OCI-LY3 (cell line): Measurements from ENCODE around the gene RINL.

ENCODE experiments used
- H2AFZ ChIP-seq: fragments of 200-600, 300-600 bp; shearing (Covaris generic); 2 replicates; pipeline ENCODE4 v1.6.0; 2014; ENCODE audit warnings: antibody characterized with exemption, low read depth, low read length
- H3K27ac ChIP-seq: fragments of 200-600, 300-600 bp; sonication (generic); 2 replicates; pipeline ENCODE4 v1.5.1; 2014; ENCODE audit warnings: mild to moderate bottlenecking, low read length, moderate library complexity, mixed read lengths
- H3K27me3 ChIP-seq: fragments of 200-600, 300-600 bp; sonication (generic); 2 replicates; pipeline ENCODE4 v1.6.1; 2014; ENCODE audit warnings: low read depth, low read length, mixed read lengths
- H3K36me3 ChIP-seq: fragments of 200-600, 300-600 bp; sonication (generic); replicated peaks from 2 replicates; pipeline ENCODE3; 2014; ENCODE audit warnings: low read depth, low read length, mixed read lengths
- H3K4me1 ChIP-seq: fragments of 300-600, 200-600 bp; sonication (generic); 2 replicates; pipeline ENCODE4 v1.6.1; 2014; ENCODE audit warnings: low read length, mixed read lengths
- H3K4me2 ChIP-seq: fragments of 200-600, 300-600 bp; sonication (generic); 2 replicates; pipeline ENCODE4 v1.6.1; 2014; ENCODE audit warnings: low read length, mixed read lengths
- H3K4me3 ChIP-seq: fragments of 300-600, 200-600 bp; sonication (generic); 2 replicates; pipeline ENCODE4 v1.5.1; 2014; ENCODE audit warnings: antibody characterized with exemption, mild to moderate bottlenecking, low read length, moderate library complexity
- H3K79me2 ChIP-seq: fragments of 300-600, 200-600 bp; shearing (Covaris generic); 2 replicates; pipeline ENCODE4 v1.6.1; 2014; ENCODE audit warnings: mild to moderate bottlenecking, low read length, mixed read lengths
- H3K9ac ChIP-seq: fragments of 300-600, 200-600 bp; shearing (Covaris generic); 2 replicates; pipeline ENCODE4 v1.6.0; 2014; ENCODE audit warnings: mild to moderate bottlenecking, low read length, moderate library complexity
- H3K9me3 ChIP-seq: fragments of 200-600, 300-600 bp; shearing (Covaris generic); 2 replicates; pipeline ENCODE4 v1.6.1; 2014; ENCODE audit warnings: low read length, mixed read lengths; ENCODE audit not compliant: insufficient read depth
- H4K20me1 ChIP-seq: fragments of 200-600, 300-600 bp; sonication (generic); 2 replicates; pipeline ENCODE4 v1.6.1; 2016; ENCODE audit warnings: low read length, mixed read lengths; ENCODE audit not compliant: insufficient read depth
- EZH2phosphoT487 ChIP-seq: fragments of 200-600 bp; shearing (Covaris generic); IDR thresholded peaks from 2 replicates; pipeline ENCODE4 v1.6.1; 2018; ENCODE audit warnings: antibody characterized with exemption, mixed run types, low read depth
- TF ChIP-seq, protein P1 (sequence below): fragments of 200-600, 300-600 bp; sonication (generic); IDR thresholded peaks from 2 replicates; pipeline ENCODE4 v1.5.1; 2014; ENCODE audit warnings: antibody characterized with exemption, low read length, low read depth

Gene RINL

DNA sequence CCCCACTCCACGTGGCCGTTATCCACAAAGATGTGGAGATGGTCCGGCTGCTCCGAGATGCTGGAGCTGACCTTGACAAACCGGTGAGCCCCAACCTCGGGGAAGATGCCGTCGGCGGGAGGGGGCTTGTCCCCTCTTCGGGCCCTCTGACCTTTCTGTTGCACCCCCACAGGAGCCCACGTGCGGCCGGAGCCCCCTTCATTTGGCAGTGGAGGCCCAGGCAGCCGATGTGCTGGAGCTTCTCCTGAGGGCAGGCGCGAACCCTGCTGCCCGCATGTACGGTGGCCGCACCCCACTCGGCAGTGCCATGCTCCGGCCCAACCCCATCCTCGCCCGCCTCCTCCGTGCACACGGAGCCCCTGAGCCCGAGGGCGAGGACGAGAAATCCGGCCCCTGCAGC is 29.2 kb upstream of the RINL start:
- no peak overlapping the region for H3K4me2 ChIP-seq
- TF ChIP-seq, protein P1, sequence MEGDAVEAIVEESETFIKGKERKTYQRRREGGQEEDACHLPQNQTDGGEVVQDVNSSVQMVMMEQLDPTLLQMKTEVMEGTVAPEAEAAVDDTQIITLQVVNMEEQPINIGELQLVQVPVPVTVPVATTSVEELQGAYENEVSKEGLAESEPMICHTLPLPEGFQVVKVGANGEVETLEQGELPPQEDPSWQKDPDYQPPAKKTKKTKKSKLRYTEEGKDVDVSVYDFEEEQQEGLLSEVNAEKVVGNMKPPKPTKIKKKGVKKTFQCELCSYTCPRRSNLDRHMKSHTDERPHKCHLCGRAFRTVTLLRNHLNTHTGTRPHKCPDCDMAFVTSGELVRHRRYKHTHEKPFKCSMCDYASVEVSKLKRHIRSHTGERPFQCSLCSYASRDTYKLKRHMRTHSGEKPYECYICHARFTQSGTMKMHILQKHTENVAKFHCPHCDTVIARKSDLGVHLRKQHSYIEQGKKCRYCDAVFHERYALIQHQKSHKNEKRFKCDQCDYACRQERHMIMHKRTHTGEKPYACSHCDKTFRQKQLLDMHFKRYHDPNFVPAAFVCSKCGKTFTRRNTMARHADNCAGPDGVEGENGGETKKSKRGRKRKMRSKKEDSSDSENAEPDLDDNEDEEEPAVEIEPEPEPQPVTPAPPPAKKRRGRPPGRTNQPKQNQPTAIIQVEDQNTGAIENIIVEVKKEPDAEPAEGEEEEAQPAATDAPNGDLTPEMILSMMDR = no peak
- no peak for TF ChIP-seq EZH2phosphoT487
- H3K4me1 ChIP-seq = no peaks in the 10 kb centered on the region
- no peak overlapping the region for H3K27ac ChIP-seq
- no peaks in the 10 kb centered on the region for H4K20me1 ChIP-seq
- peaks cover 37% of the 10 kb centered on the region for H3K36me3 ChIP-seq
- H3K4me3 ChIP-seq = no peak overlapping the region
- no peak overlapping the region for H3K9ac ChIP-seq
- H3K9me3 ChIP-seq = no peaks in the 10 kb centered on the region
- H3K27me3 ChIP-seq = no peaks in the 10 kb centered on the region
- H3K79me2 ChIP-seq = peaks cover 16% of the 10 kb centered on the region; the same call in 1 of the 2 replicates
- H2AFZ ChIP-seq = no peak overlapping the region

DNA sequence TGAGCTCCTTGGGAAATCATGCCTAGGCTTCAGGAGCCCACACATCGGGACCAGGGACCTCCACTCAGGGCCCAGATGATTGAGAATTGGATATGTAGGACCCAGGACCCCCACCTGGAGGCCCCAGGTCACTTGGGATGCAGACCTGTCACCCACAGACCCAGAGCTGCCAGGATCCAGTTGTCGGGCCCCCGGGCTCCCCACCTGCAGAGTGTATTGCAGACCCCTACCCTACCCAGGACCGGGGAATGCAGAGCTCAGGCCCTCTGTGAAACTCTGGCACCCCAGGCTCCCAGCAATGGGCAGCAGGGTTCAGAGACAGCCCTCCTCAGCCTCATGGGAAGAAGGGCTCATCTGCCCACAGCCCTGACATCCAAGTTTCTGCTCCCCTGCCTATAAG is 27.5 kb upstream of the RINL start:
- H3K4me1 ChIP-seq = peaks cover 4% of the 10 kb centered on the region
- no peaks in the 10 kb centered on the region for H3K9me3 ChIP-seq
- H3K9ac ChIP-seq = no peak overlapping the region
- no peak overlapping the region for H2AFZ ChIP-seq
- H3K36me3 ChIP-seq = peaks cover 43% of the 10 kb centered on the region
- H3K27me3 ChIP-seq = no peaks in the 10 kb centered on the region
- TF ChIP-seq, protein P1 = no peak
- TF ChIP-seq EZH2phosphoT487 = no peak
- H3K4me2 ChIP-seq = no peak overlapping the region
- H3K4me3 ChIP-seq = no peak overlapping the region
- no peaks in the 10 kb centered on the region for H4K20me1 ChIP-seq
- peaks cover 29% of the 10 kb centered on the region for H3K79me2 ChIP-seq
- H3K27ac ChIP-seq = no peak overlapping the region

DNA sequence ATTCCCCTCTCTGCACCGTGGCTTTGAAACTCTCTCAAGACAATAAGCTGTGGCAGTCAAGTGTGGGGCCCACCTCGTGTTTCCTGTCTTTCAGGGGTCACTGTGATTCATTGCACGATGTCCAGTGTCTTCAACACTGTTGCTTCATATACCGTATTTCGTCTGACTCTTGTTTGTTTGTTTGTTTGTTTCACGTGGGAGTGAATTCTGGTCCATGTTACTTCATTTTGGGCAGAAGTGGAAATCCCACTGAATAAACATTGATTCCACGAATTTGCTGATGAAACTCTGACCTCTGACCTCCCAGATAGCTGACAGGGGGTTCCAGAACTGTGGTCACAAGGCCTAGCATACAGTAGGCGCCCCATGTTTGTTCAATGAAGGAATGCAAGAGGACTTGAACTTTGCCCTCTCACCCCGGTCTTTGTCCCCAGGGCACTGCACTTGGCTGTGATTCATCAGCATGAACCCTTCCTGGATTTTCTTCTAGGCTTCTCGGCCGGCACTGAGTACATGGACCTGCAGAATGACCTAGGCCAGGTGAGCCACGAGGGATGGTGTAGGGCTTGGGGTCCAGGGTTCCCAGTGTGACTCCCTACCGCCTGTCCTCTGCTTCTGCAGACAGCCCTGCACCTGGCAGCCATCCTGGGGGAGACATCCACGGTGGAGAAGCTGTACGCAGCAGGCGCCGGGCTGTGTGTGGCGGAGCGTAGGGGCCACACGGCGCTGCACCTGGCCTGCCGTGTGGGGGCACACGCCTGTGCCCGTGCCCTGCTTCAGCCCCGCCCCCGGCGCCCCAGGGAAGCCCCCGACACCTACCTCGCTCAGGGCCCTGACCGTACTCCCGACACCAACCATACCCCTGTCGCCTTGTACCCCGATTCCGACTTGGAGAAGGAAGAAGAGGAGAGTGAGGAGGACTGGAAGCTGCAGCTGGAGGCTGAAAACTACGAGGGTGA is 26.8 kb upstream of the RINL start:
- Histone ChIP-seq H2AFZ (no peak overlapping the region), H3K9ac (no peak overlapping the region), H3K79me2 (peaks cover 37% of the 10 kb centered on the region), H3K9me3 (no peaks in the 10 kb centered on the region), H4K20me1 (no peaks in the 10 kb centered on the region), H3K27me3 (no peaks in the 10 kb centered on the region), H3K4me1 (peaks cover 5% of the 10 kb centered on the region), H3K36me3 (peaks cover 43% of the 10 kb centered on the region), H3K27ac (no peak overlapping the region), H3K4me3 (no peak overlapping the region), H3K4me2 (no peak overlapping the region)
- TF ChIP-seq, protein P1 = no peak
- TF ChIP-seq EZH2phosphoT487 = no peak

DNA sequence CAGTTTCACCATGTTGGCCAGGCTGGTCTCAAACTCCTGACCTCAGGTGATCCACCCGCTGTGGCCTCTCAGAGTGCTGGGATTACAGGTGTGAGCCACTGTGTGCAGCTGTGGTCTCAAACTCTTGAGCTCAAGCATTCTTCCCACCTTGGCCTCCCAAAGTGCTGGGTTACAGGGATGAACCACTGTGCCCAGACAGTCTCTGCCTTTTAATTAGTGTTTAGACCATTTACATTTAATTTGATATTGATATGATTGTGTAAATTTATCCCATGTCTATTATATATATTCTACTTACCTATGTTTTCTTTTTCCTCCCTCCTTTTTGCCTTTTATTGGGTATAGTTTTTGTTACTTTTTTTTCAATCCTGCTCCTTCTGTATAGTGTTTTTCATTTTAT is 23.6 kb upstream of the RINL start:
- H2AFZ ChIP-seq = no peak overlapping the region
- H3K36me3 ChIP-seq = peaks cover 25% of the 10 kb centered on the region
- H3K4me3 ChIP-seq = no peak overlapping the region
- TF ChIP-seq, protein P1 = no peak
- no peak for TF ChIP-seq EZH2phosphoT487
- no peaks in the 10 kb centered on the region for H3K9me3 ChIP-seq
- no peaks in the 10 kb centered on the region for H4K20me1 ChIP-seq
- H3K4me1 ChIP-seq = peaks cover 13% of the 10 kb centered on the region
- no peak overlapping the region for H3K4me2 ChIP-seq
- no peak overlapping the region for H3K9ac ChIP-seq
- H3K27ac ChIP-seq = no peak overlapping the region
- peaks cover 37% of the 10 kb centered on the region for H3K79me2 ChIP-seq
- H3K27me3 ChIP-seq = no peaks in the 10 kb centered on the region
